GM23338 (cell line): ENCODE results near the gene MCAT. TPM values are rescaled to one million over a fixed set of nuclear protein-coding genes. Genes with fewer than 3 reads are reported as not detected.

Experiments
- ATAC-seq: fragments of 200-7000 bp; cut with Tn5 transposase; 3 replicates; pipeline ENCODE4 v1.9.1; 2020
- DNase-seq: peaks from one replicate; pipeline ENCODE4 v3.0.0-alpha.2; 2015; ENCODE audit warnings: low spot score
- H2AFZ ChIP-seq: fragments of 200-600 bp; sonication (generic); 2 replicates; pipeline ENCODE4 v1.8.0; 2016; ENCODE audit warnings: antibody characterized with exemption, mild to moderate bottlenecking, moderate library complexity
- H3F3A ChIP-seq: fragments of 200-600 bp; sonication (generic); replicated peaks from 2 replicates; pipeline ENCODE4 v1.8.0; 2017; ENCODE audit warnings: antibody characterized with exemption, mixed run types, low read depth
- H3K27ac ChIP-seq: fragments of 200-600 bp; sonication (generic); 2 replicates; pipeline ENCODE4 v1.6.1; 2016; ENCODE audit warnings: low read depth
- H3K27me3 ChIP-seq: fragments of 200-600 bp; sonication (generic); 2 replicates; pipeline ENCODE4 v1.8.0; 2016; ENCODE audit warnings: mild to moderate bottlenecking, mixed run types, moderate library complexity; ENCODE audit not compliant: insufficient read depth
- H3K36me3 ChIP-seq: fragments of 200-600 bp; sonication (generic); 2 replicates; pipeline ENCODE4 v1.8.0; 2016; ENCODE audit warnings: mild to moderate bottlenecking; ENCODE audit not compliant: insufficient read depth
- H3K4me1 ChIP-seq: fragments of 200-600 bp; sonication (generic); 2 replicates; pipeline ENCODE4 v1.8.0; 2016; ENCODE audit warnings: mild to moderate bottlenecking, moderate library complexity; ENCODE audit not compliant: insufficient read depth
- H3K4me2 ChIP-seq: fragments of 200-600 bp; sonication (generic); 2 replicates; pipeline ENCODE4 v1.7.1; 2017; ENCODE audit warnings: mixed run types
- H3K4me3 ChIP-seq: fragments of 200-600 bp; sonication (generic); 2 replicates; pipeline ENCODE4 v1.6.1; 2016; ENCODE audit warnings: mixed run types
- H3K79me2 ChIP-seq: fragments of 200-600 bp; sonication (generic); replicated peaks from 2 replicates; pipeline ENCODE4 v1.8.0; 2017; ENCODE audit warnings: mild to moderate bottlenecking; ENCODE audit not compliant: insufficient read depth
- H3K9me2 ChIP-seq: fragments of 200-600 bp; sonication (generic); 2 replicates; pipeline ENCODE4 v1.8.0; 2017; ENCODE audit not compliant: insufficient read depth
- H4K20me1 ChIP-seq: fragments of 200-600 bp; sonication (generic); replicated peaks from 2 replicates; pipeline ENCODE4 v1.8.0; 2017; ENCODE audit warnings: mild to moderate bottlenecking; ENCODE audit not compliant: insufficient read depth
- H3K27ac Mint-ChIP-seq: 2 replicates; pipeline ENCODE4 v1.8.0; 2020; ENCODE audit warnings: inconsistent platforms, mild to moderate bottlenecking, moderate library complexity, mixed read lengths
- H3K27me3 Mint-ChIP-seq: 3 replicates; pipeline ENCODE4 v1.8.0; 2022; ENCODE audit warnings: low read depth, mild to moderate bottlenecking, moderate library complexity, mixed read lengths, inconsistent platforms; ENCODE audit not compliant: insufficient read depth, poor library complexity
- H3K36me3 Mint-ChIP-seq: 3 replicates; pipeline ENCODE4 v1.8.0; 2021; ENCODE audit warnings: low read depth, mild to moderate bottlenecking, inconsistent platforms, moderate library complexity, mixed read lengths
- H3K4me1 Mint-ChIP-seq: 3 replicates; pipeline ENCODE4 v1.8.0; 2020; ENCODE audit warnings: mild to moderate bottlenecking, inconsistent platforms, mixed read lengths
- H3K4me3 Mint-ChIP-seq: 3 replicates; pipeline ENCODE4 v1.8.0; 2021; ENCODE audit warnings: moderate library complexity, mild to moderate bottlenecking, inconsistent platforms, mixed read lengths
- H3K9me3 Mint-ChIP-seq: 3 replicates; pipeline ENCODE4 v1.8.0; 2020; ENCODE audit warnings: moderate library complexity, mild to moderate bottlenecking, inconsistent platforms, mixed read lengths
- CREB1 ChIP-seq: fragments of 250-450 bp; sonication (Bioruptor Pico); IDR thresholded peaks from 2 replicates; pipeline ENCODE4 v1.5.0; 2020; ENCODE audit warnings: low read depth, mild to moderate bottlenecking, moderate library complexity
- CTCF ChIP-seq, 2 experiments: fragments of 200-600 bp in 1 of 2; sonication (generic) in 1 of 2; conservative IDR thresholded peaks; 2 replicates each; pipeline versions ENCODE4 v1.5.1 to v1.6.1; 2016 to 2017; ENCODE audit warnings: antibody characterized with exemption in 2 of 2, low read depth in 2 of 2, mild to moderate bottlenecking in 2 of 2, moderate library complexity in 1 of 2
- ETS1 ChIP-seq: IDR thresholded peaks from 2 replicates; pipeline ENCODE4 v1.6.1; 2016; ENCODE audit warnings: antibody characterized with exemption
- EZH2 ChIP-seq: fragments of 200-600 bp; sonication (generic); IDR thresholded peaks from one replicate; pipeline ENCODE4 v1.8.0; 2017; ENCODE audit warnings: antibody characterized with exemption, mild to moderate bottlenecking, low read depth; ENCODE audit not compliant: unreplicated experiment
- EZH2phosphoT487 ChIP-seq: fragments of 200-600 bp; sonication (generic); IDR thresholded peaks from one replicate; pipeline ENCODE4 v1.8.1; 2018; ENCODE audit warnings: antibody characterized with exemption; ENCODE audit not compliant: unreplicated experiment
- JUNB ChIP-seq: IDR thresholded peaks from one replicate; pipeline ENCODE4 v1.6.1; 2016; ENCODE audit warnings: antibody characterized with exemption; ENCODE audit not compliant: unreplicated experiment
- NANOG ChIP-seq: IDR thresholded peaks from 2 replicates; pipeline ENCODE4 v1.6.1; 2016; ENCODE audit warnings: antibody characterized with exemption, borderline replicate concordance
- POLR2AphosphoS5 ChIP-seq: IDR thresholded peaks from 2 replicates; pipeline ENCODE4 v1.6.1; 2016; ENCODE audit warnings: antibody characterized with exemption, low read depth
- REST ChIP-seq: IDR thresholded peaks from one replicate; pipeline ENCODE4 v1.6.1; 2018; ENCODE audit warnings: antibody characterized with exemption; ENCODE audit not compliant: unreplicated experiment
- STAT1 ChIP-seq: IDR thresholded peaks from one replicate; pipeline ENCODE4 v1.6.1; 2016; ENCODE audit warnings: antibody characterized with exemption; ENCODE audit not compliant: unreplicated experiment
- ZNF114 ChIP-seq: fragments of 250-450 bp; sonication (Bioruptor Pico); IDR thresholded peaks from 2 replicates; pipeline ENCODE4 v1.5.0; 2020; ENCODE audit warnings: mild to moderate bottlenecking, moderate library complexity
- ZNF331 ChIP-seq: fragments of 250-450 bp; sonication (Bioruptor Pico); IDR thresholded peaks from 2 replicates; pipeline ENCODE4 v1.5.0; 2020; ENCODE audit warnings: low read depth, mild to moderate bottlenecking, moderate library complexity
- polyA plus RNA-seq: library from polyadenylated mRNA; unstranded; fragments of >200 nt; fragmentation: Nextera tagmentation; extraction: Ambion mirVana; gene quantifications from 2 replicates; pipeline ENCODE4 v1.2.1, GENCODE V29; 2016
- total RNA-seq: library from RNA; depleted of rRNA; stranded (reverse); fragments of >200 nt; shearing (Covaris generic); gene quantifications from 2 replicates; pipeline ENCODE4 v1.2.3, GENCODE V29; 2014
- TF ChIP-seq, protein P1 (sequence below): fragments of 250-450 bp; sonication (Bioruptor Pico); IDR thresholded peaks from 2 replicates; pipeline ENCODE4 v1.5.0; 2020; ENCODE audit warnings: mild to moderate bottlenecking, moderate library complexity

The MCAT gene
- total and polyA plus RNA-seq, 2 experiments from 2014 or later, result 9.7 to 16.9 TPM

DNA sequence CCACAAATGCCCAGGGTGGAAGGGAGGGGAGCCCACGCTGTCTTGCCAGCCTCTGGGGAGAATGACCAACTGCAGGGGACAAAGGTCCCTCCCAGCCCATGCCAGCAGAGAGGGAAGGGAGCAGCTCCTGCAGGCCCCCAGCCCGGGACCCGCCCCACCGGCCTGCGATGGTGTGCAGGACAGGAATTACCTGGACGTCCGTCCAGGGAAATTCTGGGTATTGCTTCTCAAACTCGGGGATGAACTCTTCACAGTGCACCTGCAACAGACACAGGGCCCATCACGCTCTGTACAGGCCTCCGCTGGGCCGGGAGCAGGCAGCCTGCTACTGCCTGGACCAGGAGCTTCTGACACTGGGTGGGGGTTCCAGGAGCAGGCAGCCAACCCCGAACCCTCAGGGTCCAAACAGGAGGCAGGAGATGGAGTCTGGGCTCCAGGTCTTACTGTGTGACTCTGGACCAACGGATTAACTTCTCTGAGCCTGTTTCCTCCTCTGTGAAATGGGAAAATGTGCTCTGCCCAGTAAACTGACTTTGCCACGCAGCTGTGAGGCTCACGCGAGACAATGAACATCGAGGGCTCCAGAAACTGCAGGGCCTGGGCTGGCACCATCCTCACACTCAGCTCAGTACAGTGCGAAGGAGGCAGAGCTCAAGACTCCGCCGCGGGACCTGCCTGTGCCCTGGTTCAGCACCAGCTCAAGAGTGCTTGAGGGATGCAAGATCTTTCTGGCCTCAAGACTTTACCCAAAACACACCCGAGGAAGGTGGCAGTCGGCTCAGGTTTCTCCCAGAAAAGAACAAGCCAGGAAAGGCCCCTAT, 26.3 kb upstream of the MCAT start:
- Histone ChIP-seq H3K4me1 (no peaks in the 10 kb centered on the region), H3K27me3 (no peaks in the 10 kb centered on the region), H3K27ac (no peak overlapping the region), H4K20me1 (no peaks in the 10 kb centered on the region), H2AFZ (no peak overlapping the region), H3K4me2 (no peak overlapping the region), H3F3A (0 out of 2 replicates have a peak, but pooled peaks cover 5% of the 10 kb centered on the region), H3K36me3 (peaks cover 13% of the 10 kb centered on the region; the same call in 1 of the 2 replicates), H3K79me2 (no peaks in the 10 kb centered on the region), H3K9me2 (no peaks in the 10 kb centered on the region), H3K4me3 (no peak overlapping the region)
- ATAC-seq, result no peak
- H3K4me1 Mint-ChIP-seq, result no peaks in the 10 kb centered on the region; the same call in 2 of the 3 replicates
- peaks cover 3% of the 10 kb centered on the region; the same call in 1 of the 3 replicates for H3K9me3 Mint-ChIP-seq
- H3K4me3 Mint-ChIP-seq, result no peak overlapping the region
- DNase-seq, result no peak
- H3K27me3 Mint-ChIP-seq, result peaks cover 4% of the 10 kb centered on the region
- no peak overlapping the region for H3K27ac Mint-ChIP-seq
- TF ChIP-seq ZNF114 (CRISPR knock-in tag) (no peak), EZH2 (no peak), JUNB (no peak), CTCF (conservative IDR thresholded peaks at IDR 0.05; ENCODE audit: low read depth in 2 of 2) (no peak), NANOG (no peak), EZH2phosphoT487 (no peak), ZNF331 (no peak), POLR2AphosphoS5 (no peak), STAT1 (no peak), REST (no peak), CREB1 (no peak), ETS1 (no peak)
- TF ChIP-seq, protein P1, sequence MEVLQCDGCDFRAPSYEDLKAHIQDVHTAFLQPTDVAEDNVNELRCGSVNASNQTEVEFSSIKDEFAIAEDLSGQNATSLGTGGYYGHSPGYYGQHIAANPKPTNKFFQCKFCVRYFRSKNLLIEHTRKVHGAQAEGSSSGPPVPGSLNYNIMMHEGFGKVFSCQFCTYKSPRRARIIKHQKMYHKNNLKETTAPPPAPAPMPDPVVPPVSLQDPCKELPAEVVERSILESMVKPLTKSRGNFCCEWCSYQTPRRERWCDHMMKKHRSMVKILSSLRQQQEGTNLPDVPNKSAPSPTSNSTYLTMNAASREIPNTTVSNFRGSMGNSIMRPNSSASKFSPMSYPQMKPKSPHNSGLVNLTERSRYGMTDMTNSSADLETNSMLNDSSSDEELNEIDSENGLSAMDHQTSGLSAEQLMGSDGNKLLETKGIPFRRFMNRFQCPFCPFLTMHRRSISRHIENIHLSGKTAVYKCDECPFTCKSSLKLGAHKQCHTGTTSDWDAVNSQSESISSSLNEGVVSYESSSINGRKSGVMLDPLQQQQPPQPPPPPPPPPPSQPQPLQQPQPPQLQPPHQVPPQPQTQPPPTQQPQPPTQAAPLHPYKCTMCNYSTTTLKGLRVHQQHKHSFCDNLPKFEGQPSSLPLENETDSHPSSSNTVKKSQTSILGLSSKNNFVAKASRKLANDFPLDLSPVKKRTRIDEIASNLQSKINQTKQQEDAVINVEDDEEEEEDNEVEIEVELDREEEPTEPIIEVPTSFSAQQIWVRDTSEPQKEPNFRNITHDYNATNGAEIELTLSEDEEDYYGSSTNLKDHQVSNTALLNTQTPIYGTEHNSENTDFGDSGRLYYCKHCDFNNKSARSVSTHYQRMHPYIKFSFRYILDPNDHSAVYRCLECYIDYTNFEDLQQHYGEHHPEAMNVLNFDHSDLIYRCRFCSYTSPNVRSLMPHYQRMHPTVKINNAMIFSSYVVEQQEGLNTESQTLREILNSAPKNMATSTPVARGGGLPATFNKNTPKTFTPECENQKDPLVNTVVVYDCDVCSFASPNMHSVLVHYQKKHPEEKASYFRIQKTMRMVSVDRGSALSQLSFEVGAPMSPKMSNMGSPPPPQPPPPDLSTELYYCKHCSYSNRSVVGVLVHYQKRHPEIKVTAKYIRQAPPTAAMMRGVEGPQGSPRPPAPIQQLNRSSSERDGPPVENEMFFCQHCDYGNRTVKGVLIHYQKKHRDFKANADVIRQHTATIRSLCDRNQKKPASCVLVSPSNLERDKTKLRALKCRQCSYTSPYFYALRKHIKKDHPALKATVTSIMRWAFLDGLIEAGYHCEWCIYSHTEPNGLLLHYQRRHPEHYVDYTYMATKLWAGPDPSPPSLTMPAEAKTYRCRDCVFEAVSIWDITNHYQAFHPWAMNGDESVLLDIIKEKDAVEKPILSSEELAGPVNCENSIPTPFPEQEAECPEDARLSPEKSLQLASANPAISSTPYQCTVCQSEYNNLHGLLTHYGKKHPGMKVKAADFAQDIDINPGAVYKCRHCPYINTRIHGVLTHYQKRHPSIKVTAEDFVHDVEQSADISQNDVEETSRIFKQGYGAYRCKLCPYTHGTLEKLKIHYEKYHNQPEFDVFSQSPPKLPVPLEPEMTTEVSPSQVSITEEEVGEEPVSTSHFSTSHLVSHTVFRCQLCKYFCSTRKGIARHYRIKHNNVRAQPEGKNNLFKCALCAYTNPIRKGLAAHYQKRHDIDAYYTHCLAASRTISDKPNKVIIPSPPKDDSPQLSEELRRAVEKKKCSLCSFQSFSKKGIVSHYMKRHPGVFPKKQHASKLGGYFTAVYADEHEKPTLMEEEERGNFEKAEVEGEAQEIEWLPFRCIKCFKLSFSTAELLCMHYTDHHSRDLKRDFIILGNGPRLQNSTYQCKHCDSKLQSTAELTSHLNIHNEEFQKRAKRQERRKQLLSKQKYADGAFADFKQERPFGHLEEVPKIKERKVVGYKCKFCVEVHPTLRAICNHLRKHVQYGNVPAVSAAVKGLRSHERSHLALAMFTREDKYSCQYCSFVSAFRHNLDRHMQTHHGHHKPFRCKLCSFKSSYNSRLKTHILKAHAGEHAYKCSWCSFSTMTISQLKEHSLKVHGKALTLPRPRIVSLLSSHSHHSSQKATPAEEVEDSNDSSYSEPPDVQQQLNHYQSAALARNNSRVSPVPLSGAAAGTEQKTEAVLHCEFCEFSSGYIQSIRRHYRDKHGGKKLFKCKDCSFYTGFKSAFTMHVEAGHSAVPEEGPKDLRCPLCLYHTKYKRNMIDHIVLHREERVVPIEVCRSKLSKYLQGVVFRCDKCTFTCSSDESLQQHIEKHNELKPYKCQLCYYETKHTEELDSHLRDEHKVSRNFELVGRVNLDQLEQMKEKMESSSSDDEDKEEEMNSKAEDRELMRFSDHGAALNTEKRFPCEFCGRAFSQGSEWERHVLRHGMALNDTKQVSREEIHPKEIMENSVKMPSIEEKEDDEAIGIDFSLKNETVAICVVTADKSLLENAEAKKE, result no peak
- peaks cover 67% of the 10 kb centered on the region for H3K36me3 Mint-ChIP-seq
